MM.1S (cell line): Measurements from ENCODE around the gene PTBP2.

Source experiments
- DNase-seq: peaks from one replicate; pipeline ENCODE4 v3.0.0-alpha.2; 2015
- H2AFZ ChIP-seq: fragments of 300-600 bp; sonication (generic); 2 replicates; pipeline ENCODE4 v1.6.0; 2016; ENCODE audit warnings: antibody characterized with exemption, low read length
- H3F3A ChIP-seq: fragments of 300-600 bp; sonication (generic); 2 replicates; pipeline ENCODE4 v1.6.1; 2016; ENCODE audit warnings: mild to moderate bottlenecking, antibody characterized with exemption, low read length, moderate library complexity, mixed read lengths; ENCODE audit not compliant: insufficient read depth
- H3K27ac ChIP-seq: fragments of 300-600 bp; sonication (generic); 2 replicates; pipeline ENCODE4 v1.5.1; 2016; ENCODE audit warnings: mild to moderate bottlenecking, low read length
- H3K27me3 ChIP-seq: fragments of 300-600 bp; sonication (generic); replicated peaks from 2 replicates; pipeline ENCODE4 v1.6.0; 2016; ENCODE audit warnings: low read length; ENCODE audit not compliant: insufficient read depth
- H3K36me3 ChIP-seq: fragments of 300-600 bp; sonication (generic); replicated peaks from 2 replicates; pipeline ENCODE4 v1.6.1; 2016; ENCODE audit warnings: mild to moderate bottlenecking, low read length, mixed read lengths; ENCODE audit not compliant: insufficient read depth
- H3K4me1 ChIP-seq: fragments of 300-600 bp; sonication (generic); 2 replicates; pipeline ENCODE4 v1.6.1; 2016; ENCODE audit warnings: low read length, mixed read lengths
- H3K4me2 ChIP-seq: fragments of 300-600 bp; sonication (generic); 2 replicates; pipeline ENCODE4 v1.6.0; 2016; ENCODE audit warnings: low read depth, low read length
- H3K4me3 ChIP-seq: fragments of 300-600 bp; sonication (generic); 2 replicates; pipeline ENCODE4 v1.5.1; 2016; ENCODE audit warnings: low read length, mixed read lengths
- H3K79me2 ChIP-seq: fragments of 300-600 bp; sonication (generic); 2 replicates; pipeline ENCODE4 v1.6.1; 2016; ENCODE audit warnings: mixed run types, low read length, mixed read lengths
- H3K9ac ChIP-seq: fragments of 300-600 bp; sonication (generic); 2 replicates; pipeline ENCODE4 v1.6.1; 2016; ENCODE audit warnings: low read length, mixed read lengths
- H3K9me2 ChIP-seq: fragments of 300-600 bp; sonication (generic); replicated peaks from 2 replicates; pipeline ENCODE4 v1.6.1; 2016; ENCODE audit warnings: mild to moderate bottlenecking, low read length, mixed read lengths; ENCODE audit not compliant: insufficient read depth
- H3K9me3 ChIP-seq: fragments of 300-600 bp; sonication (generic); replicated peaks from 2 replicates; pipeline ENCODE4 v1.6.1; 2016; ENCODE audit warnings: mild to moderate bottlenecking, low read length, mixed read lengths; ENCODE audit not compliant: insufficient read depth
- H4K20me1 ChIP-seq: fragments of 300-600 bp; sonication (generic); 2 replicates; pipeline ENCODE4 v1.6.1; 2016; ENCODE audit warnings: mild to moderate bottlenecking, low read length, moderate library complexity, mixed read lengths; ENCODE audit not compliant: insufficient read depth
- EZH2 ChIP-seq: fragments of 300-600 bp; sonication (generic); optimal IDR thresholded peaks from 2 replicates; pipeline ENCODE3; 2017; ENCODE audit warnings: low read depth, mild to moderate bottlenecking, antibody characterized with exemption, low read length, mixed read lengths
- EZH2phosphoT487 ChIP-seq: fragments of 300-600 bp; sonication (generic); IDR thresholded peaks from 2 replicates; pipeline ENCODE4 v1.6.1; 2018; ENCODE audit warnings: antibody characterized with exemption, low read length
- TF ChIP-seq, protein P1 (sequence below): fragments of 300-600 bp; sonication (generic); IDR thresholded peaks from 2 replicates; pipeline ENCODE4 v1.5.1; 2016; ENCODE audit warnings: antibody characterized with exemption, low read length, mixed read lengths

Gene PTBP2

DNA sequence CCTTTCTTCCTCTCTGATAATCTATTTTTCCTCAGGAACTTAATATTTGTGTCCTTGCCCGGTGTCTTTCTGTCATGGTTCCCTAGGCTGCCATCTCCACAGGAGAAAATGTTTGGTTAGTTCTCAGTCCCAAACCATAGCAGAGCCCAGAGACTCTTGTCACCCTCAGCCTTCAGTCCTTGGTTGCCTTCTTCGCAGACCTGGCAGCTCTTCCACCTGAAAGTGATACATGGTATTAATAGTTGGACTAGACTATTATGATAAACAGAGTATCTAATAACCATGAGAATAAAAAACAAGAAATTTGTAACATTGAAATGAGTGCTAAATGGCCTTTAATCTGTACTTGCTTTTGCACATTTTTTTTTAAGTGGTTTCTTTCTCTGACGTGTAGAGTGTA, 26.5 kb downstream of the PTBP2 start:
- H4K20me1 ChIP-seq: no peaks in the 10 kb centered on the region
- no peaks in the 10 kb centered on the region for H3F3A ChIP-seq
- no peak overlapping the region for H3K4me3 ChIP-seq
- TF ChIP-seq, protein P1, sequence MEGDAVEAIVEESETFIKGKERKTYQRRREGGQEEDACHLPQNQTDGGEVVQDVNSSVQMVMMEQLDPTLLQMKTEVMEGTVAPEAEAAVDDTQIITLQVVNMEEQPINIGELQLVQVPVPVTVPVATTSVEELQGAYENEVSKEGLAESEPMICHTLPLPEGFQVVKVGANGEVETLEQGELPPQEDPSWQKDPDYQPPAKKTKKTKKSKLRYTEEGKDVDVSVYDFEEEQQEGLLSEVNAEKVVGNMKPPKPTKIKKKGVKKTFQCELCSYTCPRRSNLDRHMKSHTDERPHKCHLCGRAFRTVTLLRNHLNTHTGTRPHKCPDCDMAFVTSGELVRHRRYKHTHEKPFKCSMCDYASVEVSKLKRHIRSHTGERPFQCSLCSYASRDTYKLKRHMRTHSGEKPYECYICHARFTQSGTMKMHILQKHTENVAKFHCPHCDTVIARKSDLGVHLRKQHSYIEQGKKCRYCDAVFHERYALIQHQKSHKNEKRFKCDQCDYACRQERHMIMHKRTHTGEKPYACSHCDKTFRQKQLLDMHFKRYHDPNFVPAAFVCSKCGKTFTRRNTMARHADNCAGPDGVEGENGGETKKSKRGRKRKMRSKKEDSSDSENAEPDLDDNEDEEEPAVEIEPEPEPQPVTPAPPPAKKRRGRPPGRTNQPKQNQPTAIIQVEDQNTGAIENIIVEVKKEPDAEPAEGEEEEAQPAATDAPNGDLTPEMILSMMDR: no peak
- TF ChIP-seq EZH2 (no peak), EZH2phosphoT487 (no peak)
- no peaks in the 10 kb centered on the region for H3K4me1 ChIP-seq
- H3K27me3 ChIP-seq: no peaks in the 10 kb centered on the region
- no peaks in the 10 kb centered on the region for H3K36me3 ChIP-seq
- peaks cover 16% of the 10 kb centered on the region for H3K79me2 ChIP-seq
- no peak for DNase-seq
- H3K9ac ChIP-seq: no peak overlapping the region
- no peaks in the 10 kb centered on the region for H3K9me3 ChIP-seq
- H3K9me2 ChIP-seq: no peaks in the 10 kb centered on the region
- H3K27ac ChIP-seq: no peak overlapping the region
- no peak overlapping the region for H2AFZ ChIP-seq
- no peak overlapping the region for H3K4me2 ChIP-seq

DNA sequence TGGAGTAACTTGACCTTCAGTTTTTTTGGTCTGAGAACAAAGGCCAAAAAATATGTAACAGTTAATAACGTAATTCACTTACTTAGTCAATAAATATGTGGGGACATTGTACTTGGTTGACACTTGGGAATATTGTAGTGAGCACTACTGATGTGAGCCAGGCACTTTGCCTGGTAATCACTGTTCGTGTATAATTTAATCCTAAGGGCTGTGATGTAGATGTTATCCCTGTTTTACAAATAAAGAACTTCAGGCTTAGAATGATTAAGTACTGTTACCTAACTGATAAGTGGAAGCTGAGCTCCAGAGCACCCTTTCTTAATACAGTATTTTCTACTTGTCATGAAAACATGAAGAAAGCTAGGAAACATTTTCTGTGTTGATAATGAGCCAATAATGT, 28.0 kb downstream of the PTBP2 start:
- no peaks in the 10 kb centered on the region for H3K9me3 ChIP-seq
- no peak for TF ChIP-seq EZH2
- TF ChIP-seq, protein P1: no peak
- TF ChIP-seq EZH2phosphoT487: no peak
- H3K79me2 ChIP-seq: peaks cover 16% of the 10 kb centered on the region
- H3K4me1 ChIP-seq: no peaks in the 10 kb centered on the region
- no peak overlapping the region for H3K4me3 ChIP-seq
- H3K9me2 ChIP-seq: no peaks in the 10 kb centered on the region
- no peaks in the 10 kb centered on the region for H4K20me1 ChIP-seq
- H3K27me3 ChIP-seq: no peaks in the 10 kb centered on the region
- H3F3A ChIP-seq: no peaks in the 10 kb centered on the region
- no peak overlapping the region for H3K27ac ChIP-seq
- no peaks in the 10 kb centered on the region for H3K36me3 ChIP-seq
- no peak for DNase-seq
- no peak overlapping the region for H3K9ac ChIP-seq
- no peak overlapping the region for H3K4me2 ChIP-seq
- H2AFZ ChIP-seq: no peak overlapping the region

DNA sequence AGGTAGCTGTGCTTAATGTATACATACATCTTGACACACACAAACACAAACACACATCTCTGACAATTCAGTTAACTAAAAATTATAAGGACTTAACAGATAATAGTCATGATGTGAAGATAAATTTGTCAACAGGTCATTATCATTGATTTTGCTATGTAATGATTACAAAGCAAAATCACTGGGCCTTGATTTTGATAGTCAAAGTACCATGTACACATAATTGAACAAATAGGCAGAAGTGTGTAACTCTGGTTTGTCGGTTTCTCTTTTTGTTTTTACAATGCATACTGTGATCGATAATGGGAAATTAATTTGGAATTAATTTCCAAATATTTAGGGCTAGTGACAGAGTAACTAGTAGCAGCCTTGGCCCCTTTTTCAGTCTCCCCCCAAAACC, 30.8 kb downstream of the PTBP2 start:
- H3K4me3 ChIP-seq: no peak overlapping the region
- no peak overlapping the region for H3K4me2 ChIP-seq
- no peak for DNase-seq
- H3K9me3 ChIP-seq: no peaks in the 10 kb centered on the region
- H3K27ac ChIP-seq: no peak overlapping the region
- H3K4me1 ChIP-seq: no peaks in the 10 kb centered on the region
- H2AFZ ChIP-seq: no peak overlapping the region
- H3K36me3 ChIP-seq: no peaks in the 10 kb centered on the region
- no peaks in the 10 kb centered on the region for H3F3A ChIP-seq
- peaks cover 4% of the 10 kb centered on the region; the same call in 1 of the 2 replicates for H3K79me2 ChIP-seq
- H3K27me3 ChIP-seq: no peaks in the 10 kb centered on the region
- TF ChIP-seq, protein P1: no peak
- TF ChIP-seq EZH2phosphoT487: no peak
- no peak for TF ChIP-seq EZH2
- H3K9ac ChIP-seq: no peak overlapping the region
- H4K20me1 ChIP-seq: no peaks in the 10 kb centered on the region
- H3K9me2 ChIP-seq: no peaks in the 10 kb centered on the region
